GM20000 (cell line): ENCODE data around the gene ATP8B4.

ENCODE experiments used
- DNase-seq: peaks from one replicate; pipeline ENCODE4 v3.0.0; 2012; ENCODE audit warnings: low spot score
- TF ChIP-seq, protein P1 (sequence below): IDR thresholded peaks from 2 replicates; pipeline ENCODE4 v1.5.1; 2012; ENCODE audit warnings: mild to moderate bottlenecking, control low read depth; ENCODE audit errors: extremely low read depth, missing control alignments

The ATP8B4 gene

DNA sequence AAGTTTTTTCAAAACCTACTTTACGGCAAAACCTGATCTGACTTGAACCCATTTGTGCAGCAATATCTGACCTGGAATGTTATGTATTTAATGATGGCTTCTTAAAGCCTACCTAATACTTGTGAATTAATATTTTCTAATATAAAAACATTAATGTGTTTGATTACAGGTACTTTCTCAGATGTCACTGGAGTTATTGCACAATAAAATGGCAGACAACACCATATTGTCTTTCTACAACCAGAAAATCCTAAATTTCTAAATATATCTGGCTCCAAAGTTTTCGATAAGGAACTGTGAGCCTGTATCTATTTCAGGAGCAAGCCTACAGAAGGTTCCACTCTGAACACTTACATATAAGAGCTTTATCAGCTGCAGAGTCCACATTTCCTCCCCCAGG is 184.5 kb downstream of the ATP8B4 start:
- no peak for DNase-seq
- TF ChIP-seq, protein P1, sequence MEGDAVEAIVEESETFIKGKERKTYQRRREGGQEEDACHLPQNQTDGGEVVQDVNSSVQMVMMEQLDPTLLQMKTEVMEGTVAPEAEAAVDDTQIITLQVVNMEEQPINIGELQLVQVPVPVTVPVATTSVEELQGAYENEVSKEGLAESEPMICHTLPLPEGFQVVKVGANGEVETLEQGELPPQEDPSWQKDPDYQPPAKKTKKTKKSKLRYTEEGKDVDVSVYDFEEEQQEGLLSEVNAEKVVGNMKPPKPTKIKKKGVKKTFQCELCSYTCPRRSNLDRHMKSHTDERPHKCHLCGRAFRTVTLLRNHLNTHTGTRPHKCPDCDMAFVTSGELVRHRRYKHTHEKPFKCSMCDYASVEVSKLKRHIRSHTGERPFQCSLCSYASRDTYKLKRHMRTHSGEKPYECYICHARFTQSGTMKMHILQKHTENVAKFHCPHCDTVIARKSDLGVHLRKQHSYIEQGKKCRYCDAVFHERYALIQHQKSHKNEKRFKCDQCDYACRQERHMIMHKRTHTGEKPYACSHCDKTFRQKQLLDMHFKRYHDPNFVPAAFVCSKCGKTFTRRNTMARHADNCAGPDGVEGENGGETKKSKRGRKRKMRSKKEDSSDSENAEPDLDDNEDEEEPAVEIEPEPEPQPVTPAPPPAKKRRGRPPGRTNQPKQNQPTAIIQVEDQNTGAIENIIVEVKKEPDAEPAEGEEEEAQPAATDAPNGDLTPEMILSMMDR, result no peak

DNA sequence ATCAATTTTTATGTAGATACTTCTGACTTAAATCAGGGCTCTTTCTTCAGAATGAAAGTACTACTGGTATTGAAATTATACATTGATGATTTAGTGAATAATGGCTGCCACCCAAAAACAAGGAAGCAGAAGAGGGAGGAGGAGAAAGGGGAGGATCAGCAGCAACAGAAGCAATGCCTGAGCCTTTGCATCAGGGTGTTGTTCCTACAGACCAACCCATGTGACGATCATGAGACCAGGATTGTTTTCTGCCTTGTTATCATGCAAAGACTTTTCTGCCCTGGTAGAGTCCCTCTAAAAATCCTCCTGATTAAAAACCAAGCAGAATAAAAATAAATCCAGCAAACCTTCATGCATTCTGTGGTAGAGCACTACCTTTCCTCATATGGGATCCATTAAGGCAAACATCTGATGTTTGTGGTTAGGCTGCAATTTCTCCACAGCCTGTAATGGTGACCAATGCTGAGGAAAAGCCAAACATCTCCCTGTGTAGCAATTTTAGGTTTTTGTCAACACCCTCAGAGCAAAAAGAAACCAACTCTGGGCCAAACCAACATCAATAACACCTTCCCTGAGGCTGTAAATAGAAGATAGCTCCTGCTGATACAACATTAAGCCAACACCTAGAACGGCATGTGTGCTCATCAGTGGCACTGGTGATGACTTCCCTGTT is 191.7 kb downstream of the ATP8B4 start:
- DNase-seq, result no peak
- TF ChIP-seq, protein P1, result no peak

DNA sequence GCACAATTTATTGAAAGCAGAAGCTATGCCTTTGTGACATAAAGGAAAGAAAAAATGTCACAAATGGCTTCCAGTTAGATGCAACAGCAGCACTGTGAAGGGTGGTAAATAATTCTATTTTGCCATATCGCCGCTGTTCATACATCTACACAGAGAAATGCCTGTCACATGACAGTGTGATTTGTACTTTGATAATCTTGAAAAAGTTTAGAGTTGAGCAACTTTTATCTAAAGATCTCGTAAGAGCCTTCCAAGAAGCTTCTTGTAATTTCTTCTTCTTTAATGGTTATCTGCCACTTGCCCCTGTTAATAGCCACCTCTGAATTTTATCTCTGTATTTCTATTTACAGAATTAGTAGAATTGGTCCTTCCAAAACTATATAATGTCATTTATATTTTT is 192.3 kb downstream of the ATP8B4 start:
- DNase-seq, result no peak
- TF ChIP-seq, protein P1, result no peak

DNA sequence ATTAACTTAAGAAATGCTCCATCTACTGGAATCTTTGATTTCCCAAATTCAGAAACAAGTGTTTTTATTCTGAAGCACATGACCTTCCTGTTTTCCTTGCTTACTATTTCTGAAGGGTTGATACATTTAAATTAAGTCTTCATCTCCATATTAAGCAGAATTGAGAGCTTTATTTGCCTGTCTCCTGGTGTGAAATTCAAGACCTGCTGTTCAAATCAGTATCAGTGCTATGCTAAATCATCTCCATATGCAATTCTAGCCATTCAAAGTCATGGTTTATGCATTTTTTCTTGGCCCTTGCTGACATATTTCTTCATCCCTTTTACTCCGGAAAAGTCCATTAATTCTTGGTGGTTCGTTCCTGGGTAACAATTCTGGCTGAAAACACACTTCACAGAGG is 195.4 kb downstream of the ATP8B4 start:
- TF ChIP-seq, protein P1, result no peak
- no peak for DNase-seq

DNA sequence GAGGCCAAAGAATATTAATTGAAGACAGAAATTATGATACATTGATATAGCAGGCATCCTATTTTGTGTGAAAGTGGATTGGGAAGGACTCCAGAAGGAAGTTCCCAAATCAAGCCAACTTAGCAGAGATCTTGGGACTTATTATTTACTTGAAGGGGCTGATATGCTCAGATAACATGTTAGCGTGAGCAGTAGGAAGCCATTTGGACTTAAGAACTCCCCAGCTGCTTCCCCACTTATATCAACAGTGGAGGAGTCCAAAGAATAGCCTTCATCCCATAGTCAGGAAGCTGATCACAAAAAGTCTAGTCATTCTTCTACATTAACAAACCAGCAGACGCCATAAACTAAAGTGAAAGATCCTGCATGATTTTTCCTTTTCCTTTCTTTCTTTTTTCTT is 200.0 kb downstream of the ATP8B4 start:
- TF ChIP-seq, protein P1, result no peak
- DNase-seq, result no peak

DNA sequence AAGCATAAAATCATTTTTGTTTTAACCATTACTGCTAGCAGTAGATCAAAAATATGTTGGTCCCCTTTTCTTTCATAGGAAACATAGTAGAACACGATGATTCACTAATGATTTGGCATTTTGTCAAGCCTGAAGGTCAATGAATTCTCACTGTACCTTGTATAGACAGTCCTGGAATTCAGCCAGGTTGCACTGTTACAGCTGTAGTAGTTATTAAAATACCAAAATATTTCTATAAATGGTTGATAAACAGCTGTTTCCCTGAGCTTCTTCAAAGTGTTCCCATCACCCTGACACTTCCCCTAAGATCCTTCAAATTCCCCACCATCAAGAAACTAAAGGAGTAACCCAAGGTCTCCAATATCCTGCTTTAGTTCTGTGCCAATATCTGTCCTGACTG is 200.9 kb downstream of the ATP8B4 start:
- no peak for DNase-seq

DNA sequence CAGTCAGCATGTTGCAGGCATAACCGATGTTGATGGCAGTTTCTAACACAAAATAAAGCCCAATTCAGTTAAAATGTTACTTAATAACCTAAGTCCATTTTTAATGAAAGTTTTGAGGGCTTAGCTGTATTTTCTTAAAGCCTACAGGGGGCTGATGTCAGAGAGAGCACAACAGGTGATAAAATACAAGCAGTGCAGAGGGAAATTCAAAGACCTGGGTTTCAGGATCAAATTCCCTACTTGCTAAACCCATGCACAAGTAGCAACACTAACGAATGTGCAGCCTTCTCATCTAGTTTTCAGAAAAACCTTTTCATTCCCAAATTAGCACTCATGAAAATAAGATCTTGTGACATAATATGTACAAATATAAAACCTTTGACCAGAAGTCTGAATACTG is 202.0 kb downstream of the ATP8B4 start:
- DNase-seq, result no peak
- TF ChIP-seq, protein P1, result no peak

More for the DNA sequence above, 200.9 kb downstream of the ATP8B4 start:
- TF ChIP-seq, protein P1, result no peak
